Astrocyte of the spinal cord (primary cell): Measurements from ENCODE around the gene ENPP7.

Experiments
- DNase-seq: peaks from one replicate; pipeline ENCODE4 v3.0.0; 2011; ENCODE audit warnings: low read depth, low spot score
- H3K4me3 ChIP-seq: 2 replicates; pipeline ENCODE4 v1.5.1; 2011; ENCODE audit warnings: low read depth, mild to moderate bottlenecking, low read length, moderate library complexity
- in situ Hi-C: cut with HindIII; loops from 2 replicates; pipeline ENCODE4 v1.10.0; 2017; ENCODE audit warnings: low sequenced_read_pairs
- TF ChIP-seq, protein P1 (sequence below): IDR thresholded peaks from 2 replicates; pipeline ENCODE4 v1.5.1; 2012; ENCODE audit warnings: low read depth, mild to moderate bottlenecking, low read length, inconsistent platforms

Gene ENPP7

DNA sequence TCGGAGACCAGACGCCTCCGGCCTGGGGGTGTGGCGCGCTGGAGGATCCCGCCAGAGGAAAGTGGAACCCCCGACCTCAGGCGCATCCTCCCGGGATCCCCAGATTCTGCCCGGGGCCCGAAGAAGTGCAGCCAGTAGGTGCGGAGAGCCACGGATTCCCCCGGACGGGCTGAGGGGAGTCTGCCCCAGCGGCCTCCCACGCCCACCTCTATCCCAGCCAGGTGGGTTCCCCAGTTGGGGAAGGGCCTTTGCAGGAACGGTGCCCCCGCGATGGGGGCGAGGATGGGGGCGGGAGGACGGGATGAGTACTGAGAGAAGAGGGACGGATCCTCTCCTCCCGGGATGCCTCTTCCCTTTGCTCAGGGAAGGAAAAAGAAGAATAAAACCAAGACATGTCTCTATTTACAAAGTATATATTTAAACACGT is 61.0 kb downstream of the ENPP7 start:
- no peak for DNase-seq
- H3K4me3 ChIP-seq: no peak overlapping the region
- in situ Hi-C loops: loop anchor here (25.0 kb wide), 1 partner anchor 196 kb away; no protein-coding TSS in a partner anchor
- TF ChIP-seq, protein P1, sequence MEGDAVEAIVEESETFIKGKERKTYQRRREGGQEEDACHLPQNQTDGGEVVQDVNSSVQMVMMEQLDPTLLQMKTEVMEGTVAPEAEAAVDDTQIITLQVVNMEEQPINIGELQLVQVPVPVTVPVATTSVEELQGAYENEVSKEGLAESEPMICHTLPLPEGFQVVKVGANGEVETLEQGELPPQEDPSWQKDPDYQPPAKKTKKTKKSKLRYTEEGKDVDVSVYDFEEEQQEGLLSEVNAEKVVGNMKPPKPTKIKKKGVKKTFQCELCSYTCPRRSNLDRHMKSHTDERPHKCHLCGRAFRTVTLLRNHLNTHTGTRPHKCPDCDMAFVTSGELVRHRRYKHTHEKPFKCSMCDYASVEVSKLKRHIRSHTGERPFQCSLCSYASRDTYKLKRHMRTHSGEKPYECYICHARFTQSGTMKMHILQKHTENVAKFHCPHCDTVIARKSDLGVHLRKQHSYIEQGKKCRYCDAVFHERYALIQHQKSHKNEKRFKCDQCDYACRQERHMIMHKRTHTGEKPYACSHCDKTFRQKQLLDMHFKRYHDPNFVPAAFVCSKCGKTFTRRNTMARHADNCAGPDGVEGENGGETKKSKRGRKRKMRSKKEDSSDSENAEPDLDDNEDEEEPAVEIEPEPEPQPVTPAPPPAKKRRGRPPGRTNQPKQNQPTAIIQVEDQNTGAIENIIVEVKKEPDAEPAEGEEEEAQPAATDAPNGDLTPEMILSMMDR: no peak
